GM20000 (cell line): ENCODE measurements around the gene ZFAND3.
"Not testable (repeated sequence)": the region's sequence is repeated elsewhere in the genome, so short reads cannot be mapped to it uniquely, and the experiment has no call there.

ENCODE experiments used
- DNase-seq: peaks from one replicate; pipeline ENCODE4 v3.0.0; 2012; ENCODE audit warnings: low spot score
- TF ChIP-seq, protein P1 (sequence below): IDR thresholded peaks from 2 replicates; pipeline ENCODE4 v1.5.1; 2012; ENCODE audit warnings: mild to moderate bottlenecking, control low read depth; ENCODE audit errors: extremely low read depth, missing control alignments

The ZFAND3 gene

DNA sequence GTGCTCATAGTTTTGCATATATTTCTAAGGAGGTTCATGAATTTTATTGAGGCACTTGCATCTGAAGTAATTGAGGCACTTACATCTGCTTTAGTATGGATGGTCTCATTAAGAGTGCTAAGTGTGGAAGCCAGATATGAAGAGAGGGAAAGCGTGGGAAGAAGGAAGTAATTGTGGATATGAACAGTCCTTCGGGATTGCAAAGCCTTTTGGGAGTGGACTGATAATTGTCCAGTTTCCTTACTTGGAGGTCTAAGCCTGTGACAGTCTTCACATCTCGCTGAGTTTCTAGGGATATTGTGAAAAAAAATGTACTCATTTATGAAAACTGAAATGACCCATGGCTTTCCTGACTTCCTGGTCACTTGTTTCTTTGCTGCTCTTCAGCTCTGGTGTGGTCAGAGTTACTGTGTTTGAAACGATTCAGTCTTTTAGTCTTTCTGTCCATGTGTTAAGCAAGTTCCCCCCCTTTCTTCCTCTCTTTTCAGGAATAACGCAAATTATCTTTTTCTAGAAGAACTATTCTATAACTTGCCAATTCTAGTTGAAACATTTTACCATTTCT, 137.3 kb downstream of the ZFAND3 start:
- TF ChIP-seq, protein P1, sequence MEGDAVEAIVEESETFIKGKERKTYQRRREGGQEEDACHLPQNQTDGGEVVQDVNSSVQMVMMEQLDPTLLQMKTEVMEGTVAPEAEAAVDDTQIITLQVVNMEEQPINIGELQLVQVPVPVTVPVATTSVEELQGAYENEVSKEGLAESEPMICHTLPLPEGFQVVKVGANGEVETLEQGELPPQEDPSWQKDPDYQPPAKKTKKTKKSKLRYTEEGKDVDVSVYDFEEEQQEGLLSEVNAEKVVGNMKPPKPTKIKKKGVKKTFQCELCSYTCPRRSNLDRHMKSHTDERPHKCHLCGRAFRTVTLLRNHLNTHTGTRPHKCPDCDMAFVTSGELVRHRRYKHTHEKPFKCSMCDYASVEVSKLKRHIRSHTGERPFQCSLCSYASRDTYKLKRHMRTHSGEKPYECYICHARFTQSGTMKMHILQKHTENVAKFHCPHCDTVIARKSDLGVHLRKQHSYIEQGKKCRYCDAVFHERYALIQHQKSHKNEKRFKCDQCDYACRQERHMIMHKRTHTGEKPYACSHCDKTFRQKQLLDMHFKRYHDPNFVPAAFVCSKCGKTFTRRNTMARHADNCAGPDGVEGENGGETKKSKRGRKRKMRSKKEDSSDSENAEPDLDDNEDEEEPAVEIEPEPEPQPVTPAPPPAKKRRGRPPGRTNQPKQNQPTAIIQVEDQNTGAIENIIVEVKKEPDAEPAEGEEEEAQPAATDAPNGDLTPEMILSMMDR: no peak

DNA sequence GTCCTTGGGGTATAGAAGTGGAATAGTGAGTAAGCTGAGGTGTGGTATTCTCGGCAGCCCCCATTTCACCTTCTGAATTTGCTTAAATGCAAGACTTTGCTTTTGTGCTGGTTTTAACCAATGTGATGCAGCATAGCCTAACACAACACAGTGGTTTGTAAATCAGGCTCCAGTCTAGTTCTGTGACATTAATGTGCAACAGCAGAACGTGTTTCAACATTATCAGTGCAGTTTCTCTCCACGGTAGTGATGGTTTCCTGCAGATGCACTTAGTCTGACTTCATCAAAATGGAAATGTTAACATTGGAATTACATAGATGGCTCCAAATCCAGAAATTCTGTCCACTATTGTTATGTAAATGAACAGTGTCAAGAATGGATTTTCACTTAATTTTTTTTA, 139.5 kb downstream of the ZFAND3 start:
- TF ChIP-seq, protein P1: no peak
- no peak for DNase-seq

More for the DNA sequence above, 137.3 kb downstream of the ZFAND3 start:
- no peak for DNase-seq

DNA sequence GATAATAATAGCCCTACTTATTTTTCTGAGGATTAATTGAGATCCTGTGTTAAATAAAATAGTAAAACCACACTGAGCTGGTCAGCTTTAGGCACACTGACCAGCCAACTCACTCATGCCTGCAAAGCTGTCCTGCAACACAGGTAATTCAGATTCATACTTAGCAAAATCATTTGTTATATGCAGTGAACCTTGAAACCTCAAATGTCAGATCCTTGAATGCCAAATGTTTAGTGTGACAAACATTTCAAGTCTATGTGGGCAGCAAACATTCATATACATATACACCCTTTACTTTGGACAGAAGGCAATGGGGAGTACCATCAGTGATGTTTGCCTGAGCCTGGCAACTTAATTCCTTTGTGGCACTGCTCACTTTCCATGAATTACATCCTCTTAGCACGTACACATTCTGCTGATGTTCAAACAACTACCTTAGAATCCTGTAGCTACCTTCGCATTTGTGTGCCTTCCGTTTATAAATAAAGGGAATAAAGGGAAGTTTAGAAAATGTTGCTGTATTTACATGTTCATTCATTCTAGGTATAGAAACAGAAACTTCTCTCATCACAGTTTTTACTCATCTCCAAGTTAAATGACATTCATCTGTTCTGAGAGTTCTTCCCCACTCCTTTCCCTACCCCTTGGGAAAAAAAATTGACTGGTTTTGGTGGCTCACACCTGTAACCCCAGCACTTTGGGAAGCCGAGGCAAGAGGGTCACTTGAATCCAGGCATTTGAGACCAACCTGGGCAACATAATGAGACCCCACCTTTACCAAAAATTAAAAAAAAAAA, 140.8 kb downstream of the ZFAND3 start:
- TF ChIP-seq, protein P1: no peak
- DNase-seq: no peak

DNA sequence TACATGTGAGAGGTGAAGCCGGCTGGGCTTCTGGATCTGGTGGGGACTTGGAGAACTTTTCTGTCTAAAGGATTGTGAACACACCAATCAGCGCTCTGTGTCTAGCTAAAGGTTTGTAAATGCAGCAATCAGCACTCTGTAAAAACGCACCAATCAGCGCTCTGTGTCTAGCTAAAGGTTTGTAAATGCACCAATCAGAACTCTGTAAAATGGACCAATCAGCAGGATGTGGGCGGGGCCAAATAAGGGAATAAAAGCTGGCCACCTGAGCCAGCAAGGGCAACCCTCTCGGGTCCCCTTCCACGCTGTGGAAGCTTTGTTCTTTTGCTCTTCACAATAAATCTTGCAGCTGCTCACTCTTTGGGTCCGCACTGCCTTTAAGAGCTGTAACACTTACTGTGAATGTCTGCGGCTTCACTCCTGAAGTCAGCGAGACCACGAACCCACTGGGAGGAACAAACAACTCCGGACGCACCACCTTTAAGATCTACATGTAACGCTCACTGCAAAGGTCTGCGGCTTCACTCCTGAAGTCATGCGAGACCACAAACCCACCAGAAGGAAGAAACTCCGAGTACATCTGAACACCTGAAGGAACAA, 143.1 kb downstream of the ZFAND3 start:
- DNase-seq: not testable (repeated sequence)

DNA sequence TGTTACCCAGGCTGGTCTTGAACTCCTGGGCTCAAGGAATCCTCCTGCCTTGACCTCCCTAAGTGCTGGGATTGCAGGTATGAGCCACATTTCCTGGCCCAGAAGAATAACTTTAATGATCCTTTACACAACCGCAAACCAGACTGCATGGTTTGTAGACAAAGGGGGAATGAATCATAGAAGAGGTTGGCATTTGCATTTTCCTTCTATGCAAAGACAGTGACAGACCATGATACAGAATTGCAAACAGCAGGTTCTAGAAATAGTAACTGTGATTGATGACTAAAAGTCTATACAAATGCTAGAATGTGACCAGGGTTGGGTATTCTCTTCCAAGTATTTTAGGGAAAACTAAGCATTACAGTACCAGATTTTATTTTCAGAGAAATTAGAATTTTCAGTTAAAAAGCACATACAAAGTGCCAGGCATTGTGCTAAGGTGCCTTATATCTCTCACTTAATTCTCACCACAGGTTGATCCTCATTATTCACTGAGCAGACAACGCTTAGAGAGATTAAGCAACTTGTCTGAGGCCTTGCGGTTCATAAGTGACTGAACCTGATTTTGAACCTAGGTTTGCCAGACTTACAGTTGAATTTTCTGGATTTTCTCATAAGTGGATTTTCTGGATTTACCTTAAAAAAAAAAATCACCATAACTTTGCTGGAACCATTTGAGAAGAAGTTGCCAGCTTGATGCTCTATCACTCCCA, 146.6 kb downstream of the ZFAND3 start:
- no peak for DNase-seq
- TF ChIP-seq, protein P1: no peak

DNA sequence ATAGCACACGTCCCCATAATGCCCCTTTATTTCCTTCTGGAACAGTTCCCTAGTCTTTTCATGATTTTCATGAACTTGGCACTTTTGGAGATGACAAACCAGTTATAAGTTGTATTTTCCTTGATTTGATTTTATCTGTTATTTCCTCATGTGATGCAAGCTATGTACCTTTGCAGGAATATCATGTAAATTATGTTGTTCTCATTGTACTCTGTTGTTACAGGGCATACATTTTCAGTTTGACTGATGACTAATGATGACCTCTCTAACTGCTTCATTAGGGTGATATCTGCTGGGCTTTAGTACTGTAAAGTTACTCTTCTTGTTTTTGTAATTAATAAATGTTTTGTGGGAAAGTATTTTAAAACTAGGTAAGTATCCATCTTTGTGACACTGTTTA, 147.3 kb downstream of the ZFAND3 start:
- TF ChIP-seq, protein P1: no peak
- DNase-seq: no peak

DNA sequence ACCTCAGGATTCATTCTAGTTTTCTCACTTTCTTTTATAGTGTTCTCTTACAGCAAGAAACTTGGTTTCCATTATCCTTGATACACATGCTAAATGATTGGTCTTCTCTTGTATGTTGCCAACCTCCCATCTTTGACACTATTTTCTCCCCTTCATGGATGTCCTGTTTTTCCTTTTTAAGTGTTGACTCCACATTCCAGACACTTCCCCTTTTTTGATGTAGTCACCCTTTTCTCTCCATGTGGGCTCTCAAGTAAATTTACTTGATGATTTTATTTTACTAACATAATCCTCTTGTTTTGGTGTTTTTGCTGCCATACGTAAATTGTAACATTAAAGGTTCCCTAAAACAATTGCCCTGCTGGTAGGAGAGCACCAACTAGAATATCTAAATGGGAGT, 148.1 kb downstream of the ZFAND3 start:
- TF ChIP-seq, protein P1: no peak
- no peak for DNase-seq
